ENCODE data around the gene CHST15.

Gene CHST15

GRCh38 chr10:124028700-124029480, 64.5 kb downstream of the CHST15 start:
- no peak for DNase-seq (ENCODE audit: low read depth)

- DNase-seq (ENCODE audit: low read depth): no peak
Observed at GRCh38 chr10:124027651-124028050, 65.7 kb downstream of the CHST15 start.

GRCh38 chr10:124027031-124027611, 66.3 kb downstream of the CHST15 start:
- no peak for DNase-seq (ENCODE audit: low read depth)

- DNase-seq (ENCODE audit: low read depth): no peak
Observed at GRCh38 chr10:124026589-124026939, 66.8 kb downstream of the CHST15 start.

- DNase-seq (ENCODE audit: low read depth): no peak
Observed at GRCh38 chr10:124025660-124026588, 67.5 kb downstream of the CHST15 start.

- no peak for DNase-seq (ENCODE audit: low read depth)
Observed at GRCh38 chr10:124025152-124025551, 68.2 kb downstream of the CHST15 start.

GRCh38 chr10:124022066-124022465, 71.3 kb downstream of the CHST15 start:
- no peak for DNase-seq (ENCODE audit: low read depth)

- no peak for DNase-seq (ENCODE audit: low read depth)
Observed at GRCh38 chr10:124020981-124021815, 72.2 kb downstream of the CHST15 start.

- no peak for DNase-seq (ENCODE audit: low read depth)
Observed at GRCh38 chr10:124019886-124020797, 73.3 kb downstream of the CHST15 start.

- DNase-seq (ENCODE audit: low read depth): no peak
Observed at GRCh38 chr10:124018886-124019525, 74.4 kb downstream of the CHST15 start.

- DNase-seq (ENCODE audit: low read depth): no peak
Observed at GRCh38 chr10:124017729-124018128, 75.7 kb downstream of the CHST15 start.

- DNase-seq (ENCODE audit: low read depth): no peak
Observed at GRCh38 chr10:124016804-124017375, 76.5 kb downstream of the CHST15 start.

- DNase-seq (ENCODE audit: low read depth): no peak
Observed at GRCh38 chr10:124015991-124016390, 77.4 kb downstream of the CHST15 start.

- no peak for DNase-seq (ENCODE audit: low read depth)
Observed at GRCh38 chr10:124014416-124015154, 78.8 kb downstream of the CHST15 start.

GRCh38 chr10:124013916-124014315, 79.5 kb downstream of the CHST15 start:
- DNase-seq (ENCODE audit: low read depth): no peak

GRCh38 chr10:124012991-124013390, 80.4 kb downstream of the CHST15 start:
- no peak for DNase-seq (ENCODE audit: low read depth)

- DNase-seq (ENCODE audit: low read depth): no peak
Observed at GRCh38 chr10:124012583-124012982, 80.8 kb downstream of the CHST15 start.

- no peak for DNase-seq (ENCODE audit: low read depth)
Observed at GRCh38 chr10:124012066-124012465, 81.3 kb downstream of the CHST15 start.

- no peak for DNase-seq (ENCODE audit: low read depth)
Observed at GRCh38 chr10:124011464-124011863, 81.9 kb downstream of the CHST15 start.

All from stimulated activated CD8-positive, alpha-beta memory T cell treated with anti-CD3 and anti-CD28 coated beads, Interleukin-12 subunit alpha, Interleukin-12 subunit beta, amount 100 ng/mL, for 4 hours (primary cell).